Neuron (in vitro differentiated cells): ENCODE results near the gene IGLL1.
"Not testable (repeated sequence)": the region's sequence is repeated elsewhere in the genome, so short reads cannot be mapped to it uniquely, and the experiment has no call there.

ENCODE experiments used
- H2AFZ ChIP-seq: one replicate; pipeline ENCODE4 v1.6.1; 2013; ENCODE audit warnings: low read depth, mild to moderate bottlenecking, inconsistent platforms, low read length, moderate library complexity
- H3K27me3 ChIP-seq: one replicate; pipeline ENCODE4 v1.6.1; 2013; ENCODE audit warnings: low read length; ENCODE audit not compliant: insufficient read depth
- H3K36me3 ChIP-seq: one replicate; pipeline ENCODE4 v1.6.1; 2013; ENCODE audit warnings: low read length; ENCODE audit not compliant: insufficient read depth
- H3K4me1 ChIP-seq: one replicate; pipeline ENCODE4 v1.6.1; 2013; ENCODE audit warnings: low read length; ENCODE audit not compliant: insufficient read depth
- H3K4me3 ChIP-seq: 2 replicates; pipeline ENCODE4 v1.5.1; 2013; ENCODE audit warnings: mild to moderate bottlenecking, low read length, moderate library complexity
- H3K9me3 ChIP-seq: one replicate; pipeline ENCODE4 v1.6.1; 2013; ENCODE audit warnings: low read length

The IGLL1 gene

GRCh38 chr22:23539135-23539838 lies 40.8 kb downstream of the IGLL1 start:
- H3K36me3 ChIP-seq: no peaks in the 10 kb centered on the region
- no peak overlapping the region for H2AFZ ChIP-seq
- no peaks in the 10 kb centered on the region for H3K9me3 ChIP-seq
- peaks cover 3% of the 10 kb centered on the region for H3K4me1 ChIP-seq
- H3K4me3 ChIP-seq: no peak overlapping the region
- H3K27me3 ChIP-seq: peaks cover 3% of the 10 kb centered on the region

GRCh38 chr22:23538696-23539030 lies 41.4 kb downstream of the IGLL1 start:
- H2AFZ ChIP-seq, H3K4me1 ChIP-seq, H3K9me3 ChIP-seq, H3K4me3 ChIP-seq, H3K27me3 ChIP-seq, H3K36me3 ChIP-seq: not testable (repeated sequence)

- not testable (repeated sequence) for H3K27me3 ChIP-seq, H2AFZ ChIP-seq, H3K4me3 ChIP-seq, H3K9me3 ChIP-seq, H3K36me3 ChIP-seq
- peaks cover 12% of the 10 kb centered on the region for H3K4me1 ChIP-seq
Measured at GRCh38 chr22:23537830-23538695, 42.0 kb downstream of the IGLL1 start.

GRCh38 chr22:23537416-23537815 lies 42.7 kb downstream of the IGLL1 start:
- Histone ChIP-seq H3K36me3 (no peaks in the 10 kb centered on the region), H2AFZ (no peak overlapping the region), H3K4me1 (peaks cover 16% of the 10 kb centered on the region), H3K4me3 (no peak overlapping the region), H3K9me3 (no peaks in the 10 kb centered on the region), H3K27me3 (no peaks in the 10 kb centered on the region)

GRCh38 chr22:23536821-23537345 lies 43.2 kb downstream of the IGLL1 start:
- Histone ChIP-seq H3K4me1 (peaks cover 20% of the 10 kb centered on the region), H3K9me3 (no peaks in the 10 kb centered on the region), H3K27me3 (no peaks in the 10 kb centered on the region), H3K36me3 (no peaks in the 10 kb centered on the region), H2AFZ (no peak overlapping the region), H3K4me3 (no peak overlapping the region)

- not testable (repeated sequence) for H3K27me3 ChIP-seq, H3K4me3 ChIP-seq, H3K36me3 ChIP-seq, H2AFZ ChIP-seq, H3K9me3 ChIP-seq
- H3K4me1 ChIP-seq: peaks cover 23% of the 10 kb centered on the region
Measured at GRCh38 chr22:23535790-23536661, 44.1 kb downstream of the IGLL1 start.

GRCh38 chr22:23534851-23535717 lies 45.0 kb downstream of the IGLL1 start:
- no peaks in the 10 kb centered on the region for H3K36me3 ChIP-seq
- H2AFZ ChIP-seq: no peak overlapping the region
- peaks cover 23% of the 10 kb centered on the region for H3K4me1 ChIP-seq
- H3K9me3 ChIP-seq: no peaks in the 10 kb centered on the region
- H3K4me3 ChIP-seq: no peak overlapping the region
- H3K27me3 ChIP-seq: no peaks in the 10 kb centered on the region

GRCh38 chr22:23534201-23534850 lies 45.8 kb downstream of the IGLL1 start:
- Histone ChIP-seq H3K27me3 (no peaks in the 10 kb centered on the region), H3K4me3 (no peak overlapping the region), H3K4me1 (peaks cover 23% of the 10 kb centered on the region), H3K9me3 (no peaks in the 10 kb centered on the region), H3K36me3 (no peaks in the 10 kb centered on the region), H2AFZ (no peak overlapping the region)

GRCh38 chr22:23533771-23534191 lies 46.3 kb downstream of the IGLL1 start:
- Histone ChIP-seq H3K9me3 (no peaks in the 10 kb centered on the region), H3K27me3 (no peaks in the 10 kb centered on the region), H3K4me3 (no peak overlapping the region), H3K36me3 (no peaks in the 10 kb centered on the region), H2AFZ (peak overlapping the region; percentile 29), H3K4me1 (peaks cover 23% of the 10 kb centered on the region)

- H3K4me1 ChIP-seq: peaks cover 23% of the 10 kb centered on the region
- H3K4me3 ChIP-seq: no peak overlapping the region
- no peaks in the 10 kb centered on the region for H3K9me3 ChIP-seq
- H3K36me3 ChIP-seq: no peaks in the 10 kb centered on the region
- H2AFZ ChIP-seq: peak overlapping the region; percentile 29
- H3K27me3 ChIP-seq: no peaks in the 10 kb centered on the region
Measured at GRCh38 chr22:23533328-23533762, 46.7 kb downstream of the IGLL1 start.

- peaks cover 21% of the 10 kb centered on the region for H3K4me1 ChIP-seq
- H3K36me3 ChIP-seq: no peaks in the 10 kb centered on the region
- H3K9me3 ChIP-seq: no peaks in the 10 kb centered on the region
- H3K4me3 ChIP-seq: no peak overlapping the region
- H2AFZ ChIP-seq: peak overlapping the region; percentile 29
- H3K27me3 ChIP-seq: no peaks in the 10 kb centered on the region
Measured at GRCh38 chr22:23532731-23533130, 47.4 kb downstream of the IGLL1 start.
